Stimulated activated CD4-positive, alpha-beta T cell treated with anti-CD3 and anti-CD28 coated beads, Interleukin-2, amount 100 ng/mL, for 4 hours (primary cell): ENCODE measurements around the gene WAC.
"Not testable (repeated sequence)": the region's sequence is repeated elsewhere in the genome, so short reads cannot be mapped to it uniquely, and the experiment has no call there.

Experiments
- DNase-seq: peaks from one replicate; pipeline ENCODE4 v3.0.0-alpha.2; 2020; ENCODE audit warnings: low read depth

WAC gene

GRCh38 chr10:28532337-28533185 is at the start of gene WAC:
Gene WAC, plus strand, starts transcription at chr10:28533118. Its CDS starts 462 bp downstream, at chr10:28533580.
- peak; percentile 93 for DNase-seq

GRCh38 chr10:28489206-28489605 is 43.7 kb upstream of the WAC start:
- DNase-seq = no peak

GRCh38 chr10:28490256-28490865 is 42.6 kb upstream of the WAC start:
- not testable (repeated sequence) for DNase-seq

GRCh38 chr10:28492116-28492920 is 40.6 kb upstream of the WAC start:
- DNase-seq = no peak

GRCh38 chr10:28494420-28494819 is 38.5 kb upstream of the WAC start:
- DNase-seq = no peak

- DNase-seq = no peak
Observed at GRCh38 chr10:28495084-28495483, 37.8 kb upstream of the WAC start.

GRCh38 chr10:28496017-28496416 is 36.9 kb upstream of the WAC start:
- DNase-seq = no peak

- DNase-seq = no peak
Observed at GRCh38 chr10:28496481-28496961, 36.4 kb upstream of the WAC start.

- no peak for DNase-seq
Observed at GRCh38 chr10:28497313-28498126, 35.4 kb upstream of the WAC start.

GRCh38 chr10:28500203-28500602 is 32.7 kb upstream of the WAC start:
- not testable (repeated sequence) for DNase-seq

- no peak for DNase-seq
Observed at GRCh38 chr10:28503114-28503513, 29.8 kb upstream of the WAC start.

GRCh38 chr10:28505359-28505959 is 27.5 kb upstream of the WAC start:
- DNase-seq = no peak

GRCh38 chr10:28508304-28508925 is 24.5 kb upstream of the WAC start:
- DNase-seq = no peak

GRCh38 chr10:28509286-28509685 is 23.6 kb upstream of the WAC start:
- no peak for DNase-seq

GRCh38 chr10:28514648-28515047 is 18.3 kb upstream of the WAC start:
- no peak for DNase-seq

- no peak for DNase-seq
Observed at GRCh38 chr10:28520346-28520745, 12.6 kb upstream of the WAC start.

GRCh38 chr10:28520828-28521227 is 12.1 kb upstream of the WAC start:
- not testable (repeated sequence) for DNase-seq

- not testable (repeated sequence) for DNase-seq
Observed at GRCh38 chr10:28521961-28522360, 11.0 kb upstream of the WAC start.

- DNase-seq = no peak
Observed at GRCh38 chr10:28523725-28524252, 9.1 kb upstream of the WAC start.

GRCh38 chr10:28530751-28531150 is 2.2 kb upstream of the WAC start:
- no peak for DNase-seq

- no peak for DNase-seq
Observed at GRCh38 chr10:28533186-28533564, 257 bp downstream of the WAC start.
